K562 (cell line): ENCODE measurements around the gene DRAXIN. TPM values are rescaled to one million over a fixed set of nuclear protein-coding genes. Genes with fewer than 3 reads are reported as not detected.

ENCODE experiments used
- AFF1 ChIP-seq, 2 experiments: fragments of 450-650 bp; IDR thresholded peaks; 2 replicates each; pipeline ENCODE4 v1.6.1; 2018; ENCODE audit warnings: mild to moderate bottlenecking in 2 of 2, low read depth in 1 of 2; ENCODE audit not compliant: partially characterized antibody in 2 of 2
- ARID1B ChIP-seq: fragments of 450-650 bp; IDR thresholded peaks from 2 replicates; pipeline ENCODE4 v1.6.1; 2016; ENCODE audit warnings: antibody characterized with exemption, mild to moderate bottlenecking, inconsistent platforms
- BMI1 ChIP-seq: fragments of 150-350 bp; IDR thresholded peaks from 2 replicates; pipeline ENCODE4 v1.6.1; 2014; ENCODE audit warnings: low read length
- C11orf30 ChIP-seq: fragments of 450-650 bp; IDR thresholded peaks from 2 replicates; pipeline ENCODE4 v1.6.1; 2016; ENCODE audit warnings: low read depth, mild to moderate bottlenecking
- CCAR2 ChIP-seq: fragments of 200-400 bp; formaldehyde crosslinking; IDR thresholded peaks from 2 replicates; pipeline ENCODE4 v1.6.1; 2017; ENCODE audit warnings: mild to moderate bottlenecking, low read depth, low read length
- CREB1 ChIP-seq, 2 experiments: sonication (generic) in 1 of 2; formaldehyde crosslinking in 1 of 2; IDR thresholded peaks; 2 replicates each; pipeline versions ENCODE4 v1.6.1 to v1.8.0; 2012 to 2022; ENCODE audit warnings: inconsistent platforms in 1 of 2, mild to moderate bottlenecking in 1 of 2, missing genetic modification reagents in 1 of 2, moderate library complexity in 1 of 2
- EHMT2 ChIP-seq: fragments of 450-650 bp; IDR thresholded peaks from 2 replicates; pipeline ENCODE4 v1.6.1; 2018; ENCODE audit warnings: antibody characterized with exemption
- FOXK2 ChIP-seq, 2 experiments: fragments of 450-650 bp; IDR thresholded peaks in 1 of 2; conservative IDR thresholded peaks in 1 of 2; 2 replicates each; pipeline ENCODE4 v1.6.1; 2016; ENCODE audit warnings: low read depth in 2 of 2, mild to moderate bottlenecking in 1 of 2
- HNRNPK ChIP-seq: fragments of 200-400 bp; formaldehyde crosslinking; IDR thresholded peaks from one replicate; pipeline ENCODE4 v1.6.1; 2018; ENCODE audit warnings: mild to moderate bottlenecking, low read depth, low read length; ENCODE audit not compliant: poor library complexity, severe bottlenecking
- PHF20 ChIP-seq: fragments of 450-650 bp; IDR thresholded peaks from 2 replicates; pipeline ENCODE4 v1.6.1; 2018; ENCODE audit not compliant: partially characterized antibody
- RBM25 ChIP-seq: fragments of 200-400 bp; formaldehyde crosslinking; IDR thresholded peaks from 2 replicates; pipeline ENCODE4 v1.6.1; 2018; ENCODE audit warnings: low read length, low read depth, moderate library complexity; ENCODE audit not compliant: severe bottlenecking
- RBM39 ChIP-seq: fragments of 200-400 bp; formaldehyde crosslinking; optimal IDR thresholded peaks from 2 replicates; pipeline ENCODE3; 2018; ENCODE audit warnings: low read depth, low read length
- SRSF9 ChIP-seq: fragments of 200-400 bp; formaldehyde crosslinking; IDR thresholded peaks from 2 replicates; pipeline ENCODE4 v1.6.1; 2017; ENCODE audit warnings: low read depth, low read length, borderline replicate concordance
- TFE3 ChIP-seq: fragments of 450-650 bp; formaldehyde crosslinking; IDR thresholded peaks from 2 replicates; pipeline ENCODE4 v1.4.0; 2020; ENCODE audit warnings: mild to moderate bottlenecking, mixed read lengths
- THAP12 ChIP-seq: fragments of 250-450 bp; sonication (Bioruptor Pico); IDR thresholded peaks from 2 replicates; pipeline ENCODE4 v1.9.0; 2021; ENCODE audit warnings: mild to moderate bottlenecking, inconsistent platforms
- ZC3H4 ChIP-seq: sonication (generic); formaldehyde crosslinking; IDR thresholded peaks from 2 replicates; pipeline ENCODE4 v1.9.0; 2021; ENCODE audit warnings: missing genetic modification reagents, borderline replicate concordance
- ZFP1 ChIP-seq: fragments of 450-650 bp; formaldehyde crosslinking; IDR thresholded peaks from 2 replicates; pipeline ENCODE4 v1.4.0; 2020; ENCODE audit warnings: mild to moderate bottlenecking, mixed read lengths
- ZNF124 ChIP-seq: sonication (generic); formaldehyde crosslinking; IDR thresholded peaks from 2 replicates; pipeline ENCODE4 v1.8.1; 2022; ENCODE audit warnings: missing genetic modification reagents
- ZNF134 ChIP-seq: fragments of 250-450 bp; sonication (Bioruptor Pico); conservative IDR thresholded peaks from 2 replicates; pipeline ENCODE4 v1.4.0; 2020
- ZNF445 ChIP-seq: fragments of 250-450 bp; sonication (Bioruptor Pico); IDR thresholded peaks from 2 replicates; pipeline ENCODE4 v1.4.0; 2020; ENCODE audit warnings: low read depth, mild to moderate bottlenecking, moderate library complexity
- polyA plus RNA-seq, 8 experiments: library from polyadenylated mRNA; depleted of rRNA in 4 of 8; stranded (reverse) in 5 of 8; unstranded in 3 of 8; fragments of >200 nt; fragmentation: Nextera tagmentation in 2 of 8; fragmentation: Illumina TruSeq in 1 of 8; extraction: Ambion mirVana in 2 of 8; extraction: Trizol in 1 of 8; gene quantifications; 2 replicates each; pipeline versions ENCODE4 v1.2.1 to v1.2.3, GENCODE V29; 2011 to 2014; ENCODE audit warnings: inconsistent platforms in 1 of 8, missing spikeins in 1 of 8
- total RNA-seq, 7 experiments: library from RNA; depleted of rRNA in 6 of 7; stranded (reverse); fragments of >200 nt in 6 of 7; fragmentation: Illumina TruSeq in 2 of 7; extraction: Trizol in 2 of 7; gene quantifications; 2 replicates each; pipeline versions ENCODE4 v1.2.1 to v1.2.3, GENCODE V29; 2011 to 2021; ENCODE audit warnings: low replicate concordance in 1 of 7

Gene DRAXIN
- total and polyA plus RNA-seq, 9 of the 15 experiments (the other 6 are each of a cell fraction or from before 2014, with no cell fraction given): 0.01 to 0.04 (median 0.01) TPM; not detected in 6

GRCh38 chr1:11729498-11730428 lies 38.3 kb downstream of the DRAXIN start (continued):
- TF ChIP-seq CREB1 (IDR thresholded peaks at IDR 0.05): no peak
- TF ChIP-seq CREB1 (CRISPR knock-in tag; IDR thresholded peaks at IDR 0.05): no peak
- TF ChIP-seq EHMT2: no peak
- no peak for TF ChIP-seq TFE3 (CRISPR knock-in tag)
- TF ChIP-seq RBM25: no peak
- no peak; the same call in 1 of the 2 replicates for TF ChIP-seq ARID1B
- no peak for TF ChIP-seq SRSF9
- TF ChIP-seq PHF20: peak; percentile 36
- no peak for TF ChIP-seq ZNF445
- no peak for TF ChIP-seq C11orf30
- TF ChIP-seq BMI1: no peak
- TF ChIP-seq RBM39: peak; percentile 56
- no peak for TF ChIP-seq HNRNPK
- no peak for TF ChIP-seq ZNF124 (CRISPR knock-in tag)
- TF ChIP-seq ZC3H4 (CRISPR knock-in tag): 0 out of 2 replicates have a peak, but pooled peaks have one; percentile 63
- TF ChIP-seq AFF1 (IDR thresholded peaks at IDR 0.05; ENCODE audit: low read depth in 1 of 2, partially characterized antibody in 2 of 2): peak in 1 of 2 experiments; percentile 37
- TF ChIP-seq ZFP1 (CRISPR knock-in tag): no peak
- no peak for TF ChIP-seq CCAR2
- TF ChIP-seq THAP12 (CRISPR knock-in tag): no peak
- peak; percentile 21 to 35; a peak in 1 of 4 replicates for TF ChIP-seq FOXK2 (conservative IDR thresholded peaks at IDR 0.05 in 1 of 2, IDR thresholded peaks at IDR 0.05 in 1 of 2; ENCODE audit: low read depth in 2 of 2)
- no peak for TF ChIP-seq ZNF134
